Trophoblast cell (in vitro differentiated cells and primary cell): ENCODE data around the gene CALN1.

Experiments used
- DNase-seq, 2 donors: peaks; one replicate each; pipeline ENCODE4 v3.0.0-alpha.2; 2016
- H2AFZ ChIP-seq: 2 replicates; pipeline ENCODE4 v1.6.1; 2013; ENCODE audit warnings: low read length, moderate library complexity, mild to moderate bottlenecking; ENCODE audit not compliant: insufficient read depth, poor library complexity
- H2AK5ac ChIP-seq: 2 replicates; pipeline ENCODE4 v1.6.1; 2013; ENCODE audit warnings: mild to moderate bottlenecking, low read length
- H2BK120ac ChIP-seq: 2 replicates; pipeline ENCODE4 v1.6.1; 2013; ENCODE audit warnings: low read length, mild to moderate bottlenecking, moderate library complexity; ENCODE audit not compliant: insufficient read depth, poor library complexity
- H2BK12ac ChIP-seq: 2 replicates; pipeline ENCODE4 v1.6.1; 2013; ENCODE audit warnings: mild to moderate bottlenecking, low read length, moderate library complexity
- H2BK5ac ChIP-seq: 2 replicates; pipeline ENCODE4 v1.6.1; 2013; ENCODE audit warnings: low read length, low read depth, moderate library complexity, mild to moderate bottlenecking; ENCODE audit not compliant: poor library complexity
- H3K14ac ChIP-seq: 2 replicates; pipeline ENCODE4 v1.6.1; 2013; ENCODE audit warnings: mild to moderate bottlenecking, low read length
- H3K18ac ChIP-seq: 2 replicates; pipeline ENCODE4 v1.6.1; 2013; ENCODE audit warnings: mild to moderate bottlenecking, low read length
- H3K23ac ChIP-seq: 2 replicates; pipeline ENCODE4 v1.6.1; 2013; ENCODE audit warnings: low read length
- H3K27ac ChIP-seq: 2 replicates; pipeline ENCODE4 v1.5.1; 2013; ENCODE audit warnings: low read depth, mild to moderate bottlenecking, inconsistent platforms, low read length, moderate library complexity
- H3K27me3 ChIP-seq: 2 replicates; pipeline ENCODE4 v1.6.1; 2013; ENCODE audit warnings: inconsistent platforms, mild to moderate bottlenecking, low read length, moderate library complexity; ENCODE audit not compliant: insufficient read depth
- H3K36me3 ChIP-seq, 2 experiments: 1 replicate in 1 of 2; 2 replicates in 1 of 2; pipeline ENCODE4 v1.6.1; 2013; ENCODE audit warnings: low read length in 2 of 2, mild to moderate bottlenecking in 2 of 2, moderate library complexity in 1 of 2; ENCODE audit not compliant: insufficient read depth in 2 of 2, control insufficient read depth in 1 of 2
- H3K4ac ChIP-seq: 2 replicates; pipeline ENCODE4 v1.6.1; 2013; ENCODE audit warnings: low read depth, mild to moderate bottlenecking, low read length, moderate library complexity
- H3K4me1 ChIP-seq, 2 experiments: 1 replicate in 1 of 2; 2 replicates in 1 of 2; pipeline ENCODE4 v1.6.1; 2013; ENCODE audit warnings: low read length in 2 of 2, mild to moderate bottlenecking in 2 of 2, moderate library complexity in 1 of 2; ENCODE audit not compliant: insufficient read depth in 2 of 2, control insufficient read depth in 1 of 2
- H3K4me2 ChIP-seq: 2 replicates; pipeline ENCODE4 v1.6.1; 2013; ENCODE audit warnings: inconsistent platforms, mild to moderate bottlenecking, low read length, moderate library complexity
- H3K4me3 ChIP-seq: 2 replicates; pipeline ENCODE4 v1.5.1; 2013; ENCODE audit warnings: mild to moderate bottlenecking, low read depth, low read length, inconsistent platforms
- H3K79me1 ChIP-seq: one replicate; pipeline ENCODE4 v1.6.1; 2013; ENCODE audit warnings: low read length
- H3K79me2 ChIP-seq: 2 replicates; pipeline ENCODE4 v1.6.1; 2013; ENCODE audit warnings: low read length, mild to moderate bottlenecking; ENCODE audit not compliant: control insufficient read depth, insufficient read depth, poor library complexity
- H3K9ac ChIP-seq: 2 replicates; pipeline ENCODE4 v1.6.1; 2013; ENCODE audit warnings: mild to moderate bottlenecking, low read length
- H3K9me3 ChIP-seq: 2 replicates; pipeline ENCODE4 v1.6.1; 2013; ENCODE audit warnings: low read depth, mild to moderate bottlenecking, control low read depth, inconsistent platforms, low read length; ENCODE audit not compliant: insufficient read depth
- H4K12ac ChIP-seq: 2 replicates; pipeline ENCODE4 v1.6.1; 2013; ENCODE audit warnings: low read depth, mild to moderate bottlenecking, low read length, moderate library complexity
- H4K8ac ChIP-seq: 2 replicates; pipeline ENCODE4 v1.6.1; 2013; ENCODE audit warnings: low read depth, mild to moderate bottlenecking, low read length, moderate library complexity
- H4K91ac ChIP-seq: one replicate; pipeline ENCODE4 v1.6.1; 2013; ENCODE audit warnings: low read depth, mild to moderate bottlenecking, low read length, moderate library complexity
- WGBS: extraction: QIAGEN DNeasy Blood & Tissue Kit; methylation state at CpG from one replicate; pipeline ENCODE4 v1.1.7; 2013; ENCODE audit warnings: missing lambda C conversion rate; ENCODE audit not compliant: insufficient read length, insufficient coverage; ENCODE audit errors: extremely low coverage; 5-methylcytosine and 5-hydroxymethylcytosine counted together

Gene CALN1

DNA sequence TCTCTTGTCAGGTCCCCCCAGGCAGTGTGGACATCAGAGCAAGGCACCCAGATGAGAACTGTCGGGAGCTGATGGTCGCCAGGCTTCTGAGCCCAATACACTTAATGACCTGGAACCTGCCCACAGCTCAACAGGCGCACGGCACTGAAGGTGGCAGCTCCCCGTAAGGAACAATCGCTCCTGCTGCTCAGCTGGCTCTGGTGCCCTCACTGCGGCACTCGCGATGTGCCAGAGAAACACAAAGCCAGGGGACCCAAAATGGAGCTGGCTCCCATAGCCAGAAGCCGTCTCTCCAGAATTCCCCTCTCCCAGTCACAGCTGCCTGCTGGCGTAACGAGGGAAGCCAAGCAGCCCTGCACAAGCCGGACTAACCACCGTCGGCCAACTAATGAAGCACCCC lies 6.3 kb downstream of the CALN1 start:
- Histone ChIP-seq H3K79me1 (no peaks in the 10 kb centered on the region), H4K12ac (no peak overlapping the region), H2BK12ac (no peak overlapping the region), H3K9ac (no peak overlapping the region), H2BK120ac (no peak overlapping the region), H4K91ac (no peak overlapping the region), H3K79me2 (no peaks in the 10 kb centered on the region), H4K8ac (no peak overlapping the region), H3K27me3 (no peaks in the 10 kb centered on the region), H3K36me3 (no peaks in the 10 kb centered on the region), H2BK5ac (no peak overlapping the region), H3K4me1 (no peaks in the 10 kb centered on the region), H3K9me3 (peaks cover 2% of the 10 kb centered on the region), H3K4me2 (no peak overlapping the region), H3K18ac (no peak overlapping the region), H3K4ac (no peak overlapping the region), H2AFZ (no peak overlapping the region), H3K27ac (no peak overlapping the region), H2AK5ac (no peak overlapping the region), H3K23ac (no peak overlapping the region), H3K4me3 (no peak overlapping the region), H3K14ac (no peak overlapping the region)
- WGBS = no CpG with 5 or more reads among the region's 15 CpGs
- no peak for DNase-seq

GRCh38 chr7:72405418-72405817 lies 6.7 kb downstream of the CALN1 start:
- H3K36me3 ChIP-seq = no peaks in the 10 kb centered on the region
- 100% methylated on average over 3 of the region's 11 CpGs for WGBS
- DNase-seq = peak; percentile 29 to 40
- no peak overlapping the region for H2BK12ac ChIP-seq
- H3K4me1 ChIP-seq = no peaks in the 10 kb centered on the region
- peaks cover 2% of the 10 kb centered on the region for H3K9me3 ChIP-seq
- no peak overlapping the region for H3K27ac ChIP-seq
- no peak overlapping the region for H3K4ac ChIP-seq
- H2AFZ ChIP-seq = no peak overlapping the region
- no peak overlapping the region for H4K12ac ChIP-seq
- no peak overlapping the region for H3K4me2 ChIP-seq
- no peak overlapping the region for H2AK5ac ChIP-seq
- no peaks in the 10 kb centered on the region for H3K79me1 ChIP-seq
- H2BK120ac ChIP-seq = no peak overlapping the region
- no peak overlapping the region for H3K18ac ChIP-seq
- H3K79me2 ChIP-seq = no peaks in the 10 kb centered on the region
- no peak overlapping the region for H2BK5ac ChIP-seq
- no peak overlapping the region for H4K8ac ChIP-seq
- no peak overlapping the region for H4K91ac ChIP-seq
- no peak overlapping the region for H3K4me3 ChIP-seq
- H3K23ac ChIP-seq = no peak overlapping the region
- no peaks in the 10 kb centered on the region for H3K27me3 ChIP-seq
- H3K9ac ChIP-seq = no peak overlapping the region
- no peak overlapping the region for H3K14ac ChIP-seq

- Histone ChIP-seq H3K27me3 (no peaks in the 10 kb centered on the region), H2AK5ac (no peak overlapping the region), H4K91ac (no peak overlapping the region), H2AFZ (no peak overlapping the region), H2BK120ac (no peak overlapping the region), H3K9ac (no peak overlapping the region), H3K79me1 (no peaks in the 10 kb centered on the region), H3K23ac (no peak overlapping the region), H3K14ac (no peak overlapping the region), H3K4me2 (no peak overlapping the region), H3K4ac (no peak overlapping the region), H3K36me3 (no peaks in the 10 kb centered on the region), H3K79me2 (no peaks in the 10 kb centered on the region), H4K8ac (no peak overlapping the region), H2BK5ac (no peak overlapping the region), H2BK12ac (no peak overlapping the region), H3K18ac (no peak overlapping the region), H3K27ac (no peak overlapping the region), H4K12ac (no peak overlapping the region), H3K4me3 (no peak overlapping the region), H3K4me1 (no peaks in the 10 kb centered on the region), H3K9me3 (peaks cover 2% of the 10 kb centered on the region)
- no peak for DNase-seq
- no CpG with 5 or more reads among the region's 5 CpGs for WGBS
Measured at GRCh38 chr7:72404743-72405142, 7.4 kb downstream of the CALN1 start.

- H3K23ac ChIP-seq = no peak overlapping the region
- no peak overlapping the region for H4K8ac ChIP-seq
- no peak overlapping the region for H4K12ac ChIP-seq
- H2BK120ac ChIP-seq = no peak overlapping the region
- H2BK5ac ChIP-seq = no peak overlapping the region
- H3K79me2 ChIP-seq = no peaks in the 10 kb centered on the region
- no peak overlapping the region for H4K91ac ChIP-seq
- H3K4me2 ChIP-seq = no peak overlapping the region
- no peak overlapping the region for H3K27ac ChIP-seq
- no peak overlapping the region for H3K4me3 ChIP-seq
- WGBS = no CpG with 5 or more reads among the region's 9 CpGs
- no peak overlapping the region for H2BK12ac ChIP-seq
- H3K18ac ChIP-seq = no peak overlapping the region
- H3K9me3 ChIP-seq = peaks cover 2% of the 10 kb centered on the region
- H3K79me1 ChIP-seq = no peaks in the 10 kb centered on the region
- no peak overlapping the region for H3K9ac ChIP-seq
- no peak overlapping the region for H3K4ac ChIP-seq
- H2AK5ac ChIP-seq = no peak overlapping the region
- H3K36me3 ChIP-seq = no peaks in the 10 kb centered on the region
- no peaks in the 10 kb centered on the region for H3K4me1 ChIP-seq
- H3K27me3 ChIP-seq = no peaks in the 10 kb centered on the region
- H2AFZ ChIP-seq = no peak overlapping the region
- DNase-seq = peak in 1 of 2 donors; percentile 10
- no peak overlapping the region for H3K14ac ChIP-seq
Measured at GRCh38 chr7:72403458-72404076, 8.6 kb downstream of the CALN1 start.
